NCI-H1092 (cell line): Measurements from ENCODE around the gene CECR2.

ENCODE experiments used
- DNase-seq: peaks from one replicate; lab custom pipeline; 2025; lab: John Stamatoyannopoulos, UW

CECR2 gene

GRCh38 chr22:17368144-17368543 lies 1.1 kb upstream of the CECR2 start:
- no peak for DNase-seq

DNA sequence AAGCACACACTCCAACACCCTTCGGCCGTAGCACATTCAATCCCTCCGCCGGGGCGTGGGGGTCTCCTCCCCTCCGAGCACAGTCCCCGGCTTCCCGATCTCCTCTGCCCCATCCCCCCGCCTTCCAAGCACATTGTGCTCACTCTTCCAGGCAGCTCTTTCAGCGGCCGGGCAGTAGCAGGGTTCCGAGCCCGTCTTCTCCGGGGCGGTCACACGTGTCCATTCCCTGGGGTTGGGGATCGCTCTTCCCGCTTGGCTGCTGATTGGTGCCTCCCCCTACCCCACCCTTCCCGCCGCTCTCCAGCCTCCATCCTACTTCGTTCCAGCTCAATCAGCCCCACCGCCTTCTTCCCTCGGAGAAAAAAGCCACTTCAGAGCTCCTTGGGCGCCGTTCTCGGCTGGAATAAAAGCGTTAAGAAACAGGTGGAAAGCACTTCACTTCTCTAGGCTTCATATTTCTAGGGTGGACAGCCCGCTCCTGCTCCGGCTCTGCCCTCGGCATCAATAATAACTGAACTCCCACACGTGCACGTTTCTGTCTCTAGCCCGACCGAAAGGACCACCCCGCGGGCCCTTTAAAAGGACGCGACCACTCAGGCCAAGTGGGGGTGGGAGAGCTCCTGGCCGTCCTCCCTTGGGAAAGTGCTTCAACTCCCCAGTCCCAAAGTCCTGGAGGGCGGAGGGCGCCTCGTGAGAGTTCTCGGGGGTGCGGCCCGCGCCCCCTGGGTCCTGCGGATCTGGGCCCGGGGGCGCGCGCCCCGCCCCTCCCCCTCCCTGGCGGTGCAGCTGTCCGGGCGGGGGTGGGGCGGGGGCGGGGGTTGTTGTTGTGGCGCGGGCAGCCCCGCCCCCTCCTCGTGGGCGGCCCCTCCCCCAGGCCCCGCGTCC lies 464 bp upstream of the CECR2 start:
- peak; percentile 72 for DNase-seq

GRCh38 chr22:17370026-17370765 lies 936 bp downstream of the CECR2 start:
- no peak for DNase-seq

- DNase-seq = no peak
These were observed 1.6 kb downstream of the CECR2 start for GRCh38 chr22:17370766-17371432.

GRCh38 chr22:17371448-17371847 lies 2.2 kb downstream of the CECR2 start:
- no peak for DNase-seq

DNA sequence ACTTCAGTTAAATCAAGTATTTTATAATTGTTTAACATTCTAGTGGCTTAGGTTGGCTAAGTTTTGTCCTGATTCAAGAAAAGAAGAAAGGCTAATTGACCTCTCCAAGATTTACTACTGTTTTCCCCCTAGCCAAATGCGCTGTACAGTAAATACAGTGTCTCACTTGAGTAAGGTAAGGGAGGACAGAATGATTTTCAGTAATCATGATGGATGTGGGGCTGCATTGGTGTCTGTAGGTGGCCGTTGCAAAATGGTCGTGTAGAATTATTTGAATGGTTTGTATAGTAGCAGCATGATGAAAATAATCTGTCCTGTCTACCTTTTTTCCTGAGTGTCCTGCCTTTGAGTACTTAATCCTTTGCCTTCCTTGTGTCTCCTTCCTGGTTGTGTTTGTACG lies 4.6 kb downstream of the CECR2 start:
- DNase-seq = no peak

DNA sequence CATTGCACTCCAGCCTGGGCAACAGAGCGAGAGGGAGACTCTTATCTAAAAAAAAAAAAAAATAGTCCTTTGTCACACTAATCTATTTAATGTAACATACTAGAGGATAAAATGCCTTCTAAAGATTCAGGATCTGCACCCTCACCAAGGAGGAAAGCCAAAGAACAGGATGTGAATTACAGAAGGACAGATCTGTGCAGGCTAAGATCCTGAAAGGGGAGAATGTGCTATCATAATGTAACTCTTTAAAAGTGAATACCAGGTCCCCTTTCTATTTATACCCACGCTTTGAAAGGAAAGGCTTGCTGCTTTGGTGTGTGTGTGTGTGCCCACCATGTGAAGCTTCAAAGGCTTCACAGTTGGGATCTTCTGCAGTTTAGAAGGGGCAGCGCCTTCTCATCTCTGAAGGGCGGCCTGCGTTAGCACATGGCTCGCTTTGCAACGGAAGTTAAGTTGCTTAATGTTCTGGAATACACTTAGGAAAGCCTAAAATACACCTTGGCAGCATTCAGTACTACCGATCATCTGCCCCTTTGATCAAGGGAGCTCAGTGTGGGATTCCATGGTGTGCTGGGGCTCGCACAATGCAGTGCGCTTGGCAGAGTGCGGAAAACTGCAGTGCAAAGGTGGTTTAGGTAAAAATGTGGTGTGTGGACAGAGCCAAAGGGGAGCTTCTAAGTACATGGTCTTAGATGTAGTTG lies 6.8 kb downstream of the CECR2 start:
- DNase-seq = no peak

GRCh38 chr22:17376950-17377349 lies 7.7 kb downstream of the CECR2 start:
- DNase-seq = no peak

DNA sequence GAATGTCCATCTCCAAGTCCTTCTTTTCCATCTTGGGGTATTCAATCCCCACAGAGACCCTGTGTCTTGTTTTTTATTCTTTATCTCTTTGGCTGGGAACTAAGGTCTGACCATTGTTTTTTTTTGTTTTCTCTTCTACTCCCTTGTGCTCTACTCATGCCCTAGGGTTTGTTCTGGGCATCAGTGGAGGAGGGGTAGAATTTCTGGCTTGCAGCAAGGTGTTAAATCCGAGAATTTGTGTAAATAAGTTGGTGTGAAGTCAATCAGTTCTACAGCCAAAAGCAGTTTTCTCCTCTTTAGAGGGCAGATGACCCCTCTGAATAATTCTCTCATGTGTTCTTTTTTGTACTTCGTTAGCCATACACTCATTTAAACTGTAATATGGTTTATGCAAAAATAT lies 10.7 kb downstream of the CECR2 start:
- no peak for DNase-seq

GRCh38 chr22:17380359-17381087 lies 11.3 kb downstream of the CECR2 start:
- no peak for DNase-seq

DNA sequence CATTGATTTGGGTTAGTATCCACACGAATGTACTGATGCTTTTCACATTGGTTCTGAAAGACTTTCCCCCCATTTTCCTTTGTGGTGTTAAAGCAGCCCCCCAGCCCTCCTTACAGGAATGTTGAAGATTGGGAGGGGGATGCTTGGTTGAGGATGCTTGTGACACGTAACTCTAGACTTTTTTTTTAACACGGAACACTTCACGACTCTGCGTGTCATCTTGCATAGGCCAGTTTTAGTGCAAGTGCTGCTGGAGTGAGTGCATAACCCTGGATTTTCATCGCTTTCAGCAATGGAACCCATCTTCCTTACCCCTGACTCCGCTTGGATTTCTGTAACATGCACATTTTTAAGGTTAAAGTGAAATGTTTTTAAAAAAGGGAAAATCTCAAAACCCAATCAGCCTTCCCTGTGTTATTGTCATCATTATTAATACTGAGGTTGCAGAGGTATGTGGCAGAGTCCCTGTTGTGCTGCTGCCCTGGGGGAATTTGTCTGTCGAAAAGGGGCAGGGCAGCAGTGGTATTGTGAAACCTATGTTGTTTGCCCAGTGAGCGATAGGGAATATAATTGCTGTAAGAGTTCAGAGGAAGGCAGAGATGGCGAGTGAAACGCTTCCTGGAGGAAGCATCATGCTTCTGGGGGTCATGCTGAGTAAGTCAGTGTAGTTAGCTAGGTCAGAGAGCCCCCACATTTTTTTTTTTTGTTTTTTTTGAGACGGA lies 12.1 kb downstream of the CECR2 start:
- DNase-seq = no peak

- no peak for DNase-seq
These were observed 15.5 kb downstream of the CECR2 start for GRCh38 chr22:17384612-17385330.

DNA sequence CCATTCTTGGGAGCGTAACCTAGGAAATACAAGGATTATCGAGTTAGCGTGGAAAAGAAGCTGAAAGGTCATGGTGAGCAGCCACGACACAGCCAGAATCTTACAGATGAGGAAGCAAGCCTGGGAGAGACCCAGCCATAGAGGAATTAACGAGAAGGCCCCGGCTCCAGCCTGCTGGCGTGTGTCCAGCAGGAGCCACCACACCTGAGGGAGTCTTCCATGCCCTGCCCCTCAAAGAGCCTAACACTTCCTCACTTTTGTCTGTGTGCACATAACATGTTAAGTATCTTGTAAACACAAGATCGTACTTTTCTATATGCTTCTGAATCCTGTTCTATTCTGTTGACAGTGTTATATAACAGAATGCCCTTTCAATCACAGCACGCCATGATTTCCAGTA lies 18.1 kb downstream of the CECR2 start:
- no peak for DNase-seq

DNA sequence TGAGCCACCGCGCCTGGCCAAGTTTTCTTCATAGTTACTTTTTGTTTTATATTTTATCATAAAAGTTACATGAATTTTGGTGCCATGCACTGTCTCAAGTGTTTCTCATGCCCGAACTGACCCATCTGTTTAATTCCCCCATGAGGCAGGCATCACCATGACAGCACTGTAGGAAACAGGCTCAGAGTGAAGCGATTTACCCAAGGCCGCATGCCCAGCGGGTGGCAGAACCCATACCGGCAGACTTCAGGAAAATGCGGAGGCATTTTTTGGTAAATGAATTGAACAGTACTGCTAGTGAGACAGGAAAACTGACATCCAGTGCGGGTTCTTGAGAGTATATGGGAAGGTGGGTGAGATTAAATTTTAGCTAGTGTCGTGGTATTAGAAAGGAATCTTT lies 19.0 kb downstream of the CECR2 start:
- no peak for DNase-seq

GRCh38 chr22:17390087-17390486 lies 20.8 kb downstream of the CECR2 start:
- DNase-seq = no peak

DNA sequence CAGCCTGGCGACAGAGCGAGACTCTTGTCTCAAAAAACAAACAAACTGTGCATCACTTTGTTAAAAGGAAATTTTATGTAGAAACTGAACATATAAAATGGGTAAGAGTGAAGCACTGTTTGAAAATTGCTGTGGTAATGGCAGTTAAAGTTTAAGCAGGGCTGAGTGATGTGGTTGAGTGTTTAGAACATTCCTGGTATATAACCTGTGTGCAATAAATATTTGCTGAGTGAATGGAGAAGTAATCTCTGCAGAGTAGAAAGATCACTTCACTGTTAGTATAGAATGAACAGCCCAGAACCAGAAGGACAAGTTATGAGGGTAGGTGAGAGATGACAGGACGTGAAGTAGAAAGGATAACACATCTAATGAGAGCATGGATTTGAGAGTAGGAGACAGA lies 27.3 kb downstream of the CECR2 start:
- DNase-seq = no peak

DNA sequence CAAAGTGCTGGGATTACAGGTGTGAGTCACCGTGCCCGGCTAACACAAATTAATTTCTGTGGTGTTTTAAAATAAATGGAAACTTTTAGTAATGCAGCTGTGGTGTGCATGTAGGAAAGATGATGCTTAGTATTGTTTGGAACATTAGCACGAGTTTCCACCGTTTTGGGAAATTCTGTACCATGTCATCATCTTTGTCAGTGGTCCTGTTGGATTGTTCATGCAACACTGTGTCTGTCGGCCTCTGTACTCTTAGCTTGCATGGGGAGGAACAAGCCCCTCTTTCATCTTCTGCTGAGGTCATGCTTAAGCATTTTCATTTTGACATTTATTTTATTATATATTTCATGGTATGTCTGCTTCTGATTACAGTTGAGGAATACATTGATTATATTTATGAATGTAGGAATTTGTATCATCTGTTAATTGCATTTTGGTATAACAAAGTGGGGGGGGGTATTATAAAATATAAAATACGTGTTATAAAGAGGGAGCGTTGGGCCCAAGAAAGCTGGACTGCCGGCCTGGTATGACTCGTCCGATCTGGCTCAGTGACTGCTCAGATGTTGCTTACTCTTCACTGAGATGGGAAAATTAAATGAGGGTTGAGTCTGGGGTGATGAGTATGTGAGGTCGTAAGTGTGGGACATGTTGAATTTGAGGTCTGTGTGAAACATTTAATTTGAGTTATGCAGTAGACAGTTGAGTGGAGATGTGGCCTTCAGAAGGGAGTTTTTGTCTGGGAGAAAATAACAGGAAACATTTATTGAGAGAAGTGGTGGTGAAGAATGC lies 28.7 kb downstream of the CECR2 start:
- no peak for DNase-seq

- DNase-seq = no peak
These were observed 31.0 kb downstream of the CECR2 start for GRCh38 chr22:17400305-17400704.

- no peak for DNase-seq
These were observed 32.5 kb downstream of the CECR2 start for GRCh38 chr22:17401728-17402127.
